Right lung (tissue), 5 donors: ENCODE measurements around the gene IRF1. TPM values are rescaled to one million over a fixed set of nuclear protein-coding genes. Genes with fewer than 3 reads are reported as not detected.

ENCODE experiments used
- DNase-seq, 2 donors: peaks; one replicate each; pipeline ENCODE4 v3.0.0-alpha.2; 2013
- polyA plus RNA-seq, 5 donors: library from polyadenylated mRNA; unstranded; fragments of 120-200 nt; gene quantifications; one replicate each; pipeline versions ENCODE4 v1.2.1 to v1.2.3, GENCODE V29; 2013; ENCODE audit warnings: inconsistent platforms in 1 of 5, low replicate concordance in 1 of 5; ENCODE audit not compliant: insufficient read length in 5 of 5, insufficient read depth in 1 of 5

IRF1 gene
- polyA plus RNA-seq, 5 donors, result 15.1 to 22.4 (median 19.3) TPM

DNA sequence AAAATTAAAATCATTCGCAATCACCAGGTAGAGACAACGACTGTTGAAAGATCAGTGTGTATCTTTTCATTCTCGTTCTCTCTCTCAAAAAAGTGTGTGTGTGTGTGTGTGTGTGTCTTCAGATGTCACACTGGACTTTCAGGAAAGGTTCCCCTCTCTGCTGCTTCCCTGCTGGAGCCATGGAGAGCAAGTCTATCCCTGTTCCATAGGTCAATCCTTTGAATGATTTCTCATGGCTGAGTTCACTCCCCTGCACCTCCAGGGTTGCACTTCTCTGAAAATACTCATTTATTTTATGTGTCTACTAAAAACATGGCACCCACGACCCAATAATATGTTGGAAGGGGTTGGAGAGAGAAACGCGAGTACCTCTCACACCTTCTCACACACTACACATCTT lies 28.2 kb downstream of the IRF1 start:
- no peak for DNase-seq

DNA sequence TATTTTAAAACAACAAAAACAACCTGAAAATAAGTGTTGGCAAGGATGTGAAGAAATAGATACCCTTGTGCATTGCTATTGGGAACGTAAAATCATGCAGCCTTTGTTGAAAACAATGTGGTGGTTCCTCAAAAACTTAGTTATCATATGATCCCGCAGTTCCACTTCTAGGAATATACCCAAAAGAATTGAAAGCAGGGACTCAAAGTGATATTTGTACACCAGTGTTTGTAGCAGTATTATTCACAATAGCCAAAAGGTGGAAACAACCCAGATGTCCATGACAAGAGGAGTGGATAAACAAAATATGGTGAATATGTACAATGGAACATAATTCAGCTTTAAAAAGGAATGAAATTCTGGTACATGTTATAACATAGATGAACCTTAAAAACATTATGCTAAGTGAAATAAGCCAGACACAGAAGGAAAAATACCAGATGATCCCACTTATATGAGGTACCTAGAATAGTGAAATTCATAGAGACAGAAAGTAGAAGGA lies 29.0 kb downstream of the IRF1 start:
- DNase-seq, result no peak

DNA sequence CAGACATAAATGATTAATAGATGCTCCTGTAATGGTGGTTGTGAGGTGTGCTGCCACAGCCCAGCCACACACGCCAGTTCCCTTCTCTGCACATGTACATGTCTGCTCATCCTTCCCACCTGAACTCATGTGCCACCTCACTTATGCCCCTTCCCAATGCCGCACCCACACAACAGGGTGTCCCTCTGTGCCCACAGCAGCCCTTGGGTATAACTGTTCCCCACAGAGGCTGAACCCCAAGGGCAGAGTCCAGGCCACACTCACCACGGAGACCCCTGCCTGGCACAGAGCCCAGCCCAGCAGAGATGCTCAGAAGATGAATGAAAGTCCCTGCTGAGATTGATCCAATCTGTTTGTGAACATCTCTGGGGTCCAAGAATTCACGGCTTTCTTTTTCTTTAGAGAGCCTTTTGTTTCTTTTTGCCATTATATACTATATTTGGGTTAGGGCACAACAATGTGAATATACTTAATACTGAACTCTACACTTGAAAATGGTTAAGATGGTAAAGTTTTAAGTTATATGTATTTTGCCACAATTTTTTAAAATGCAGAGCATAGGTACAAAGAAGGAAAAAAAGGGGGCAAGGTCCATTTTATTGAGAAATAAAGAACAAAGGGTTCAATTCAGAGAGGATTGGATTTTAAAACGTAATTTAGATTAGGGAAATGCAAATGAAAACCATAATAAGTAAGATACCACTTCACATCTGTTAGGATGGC lies 29.6 kb downstream of the IRF1 start:
- no peak for DNase-seq

DNA sequence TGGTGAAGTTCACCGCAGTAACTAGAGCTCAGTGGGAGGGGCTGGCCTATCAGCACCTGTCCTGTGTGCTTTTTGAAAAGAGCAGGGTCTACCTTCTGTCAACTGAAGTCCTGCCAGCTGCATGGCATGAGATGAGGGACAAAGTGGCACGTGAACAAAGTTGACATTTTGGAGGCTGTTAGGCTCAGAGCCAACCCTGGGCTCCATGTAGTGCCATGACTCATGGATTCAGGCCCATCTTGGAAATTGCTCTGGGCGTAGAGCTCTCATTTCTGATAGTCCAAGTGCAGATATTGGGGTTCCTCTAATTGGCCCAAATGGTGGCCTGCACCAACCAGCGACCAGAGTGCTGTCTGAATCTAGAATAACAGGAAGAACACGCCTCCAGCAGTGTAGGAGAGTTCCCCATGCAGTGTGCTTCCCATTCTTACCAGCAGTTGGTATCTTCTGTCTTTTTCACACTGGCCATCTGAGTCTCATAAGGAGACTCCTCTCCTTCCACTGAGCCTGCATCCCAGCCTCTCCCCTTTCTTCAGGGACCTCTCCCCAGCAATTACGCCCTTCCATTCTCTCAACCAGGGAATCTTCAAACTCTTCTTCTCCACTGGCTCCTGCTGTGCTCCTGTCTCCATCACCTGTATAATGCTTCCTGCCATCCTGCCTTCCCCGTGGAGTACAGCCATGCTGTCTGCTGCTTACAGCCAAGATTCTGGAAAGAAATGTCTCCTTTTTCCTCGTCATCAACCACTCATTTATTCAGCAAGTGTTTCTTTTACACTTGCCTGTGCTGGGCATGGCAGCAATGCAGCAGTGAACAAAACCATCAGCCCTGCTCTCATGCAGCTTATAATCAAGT lies 30.4 kb downstream of the IRF1 start:
- DNase-seq, result no peak

DNA sequence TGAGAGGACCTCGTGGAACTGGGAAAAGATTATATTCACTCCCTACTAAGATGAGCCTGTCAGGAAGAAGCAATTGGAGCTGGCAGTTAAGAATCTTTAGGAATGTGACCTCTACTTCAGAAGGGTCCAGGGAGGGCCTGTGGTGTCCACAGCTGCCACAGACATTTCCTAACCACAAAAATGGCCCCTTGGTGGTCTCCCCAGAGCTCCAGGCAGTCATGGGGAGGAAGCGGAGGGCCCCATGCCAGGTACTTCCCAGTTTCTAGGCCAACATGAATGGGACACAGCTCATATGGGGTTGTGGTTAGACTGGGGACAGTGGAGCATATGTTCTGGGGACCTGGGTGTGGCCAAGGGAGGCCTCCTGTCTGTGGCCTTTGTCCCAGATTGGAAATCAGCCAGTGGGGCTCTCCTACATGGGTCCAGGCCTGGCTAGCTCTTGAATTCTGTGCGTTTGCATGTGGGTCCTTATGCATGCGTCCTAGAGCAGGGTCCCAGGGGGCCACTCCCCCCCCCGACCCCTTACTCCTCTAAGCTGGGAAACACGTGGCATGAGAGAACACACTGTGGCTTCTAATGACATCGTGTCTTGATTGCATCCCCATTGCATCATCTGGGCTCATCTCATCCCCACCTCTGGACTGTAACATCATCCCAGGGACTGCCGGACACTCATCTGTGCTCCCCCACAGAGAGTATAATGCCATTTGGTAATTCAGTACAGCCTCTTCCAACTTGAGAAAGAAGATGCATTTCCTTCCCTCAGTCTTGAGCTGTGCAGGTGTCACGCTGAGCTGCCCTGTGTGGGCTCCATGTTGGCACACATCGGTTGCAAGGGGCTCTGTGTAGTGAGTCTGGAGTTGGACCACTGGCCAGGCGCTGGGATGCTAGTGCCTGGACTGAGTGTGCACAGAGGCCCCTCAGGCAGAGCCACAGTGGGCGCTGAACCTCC lies 31.3 kb downstream of the IRF1 start:
- no peak for DNase-seq

DNA sequence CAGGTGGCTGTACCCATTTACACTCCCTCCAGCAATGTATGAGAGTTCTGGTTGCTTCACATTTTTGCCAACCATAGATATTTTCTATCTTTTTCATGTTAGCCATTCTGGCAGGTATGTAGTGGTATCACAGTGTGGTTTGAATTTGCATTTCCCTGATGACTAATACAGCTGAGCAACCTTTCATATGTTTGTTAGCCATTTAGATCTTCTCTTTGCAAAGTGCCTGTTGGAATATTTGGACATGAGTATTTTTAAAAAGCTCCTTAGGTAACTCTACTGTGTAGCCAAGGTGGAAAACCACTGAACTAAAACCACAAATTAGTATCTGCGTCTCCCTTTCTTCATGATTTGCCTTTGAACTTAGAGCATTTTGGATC lies 31.9 kb downstream of the IRF1 start:
- no peak for DNase-seq

DNA sequence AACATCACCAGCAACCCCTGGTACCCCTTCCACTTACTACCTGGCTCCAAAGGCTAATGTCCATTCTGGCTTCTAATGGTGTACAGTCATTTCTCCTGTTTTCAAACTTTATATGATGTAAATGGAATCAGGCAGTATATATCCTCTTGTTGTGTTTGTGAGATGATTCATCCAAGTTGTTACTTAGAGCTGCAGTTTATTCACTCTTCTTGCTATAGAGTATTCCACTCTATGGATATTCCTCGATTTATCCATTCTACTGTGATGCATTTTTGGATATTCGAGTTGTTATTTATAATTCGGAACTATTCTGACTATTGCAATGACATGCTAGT lies 32.4 kb downstream of the IRF1 start:
- DNase-seq, result no peak

DNA sequence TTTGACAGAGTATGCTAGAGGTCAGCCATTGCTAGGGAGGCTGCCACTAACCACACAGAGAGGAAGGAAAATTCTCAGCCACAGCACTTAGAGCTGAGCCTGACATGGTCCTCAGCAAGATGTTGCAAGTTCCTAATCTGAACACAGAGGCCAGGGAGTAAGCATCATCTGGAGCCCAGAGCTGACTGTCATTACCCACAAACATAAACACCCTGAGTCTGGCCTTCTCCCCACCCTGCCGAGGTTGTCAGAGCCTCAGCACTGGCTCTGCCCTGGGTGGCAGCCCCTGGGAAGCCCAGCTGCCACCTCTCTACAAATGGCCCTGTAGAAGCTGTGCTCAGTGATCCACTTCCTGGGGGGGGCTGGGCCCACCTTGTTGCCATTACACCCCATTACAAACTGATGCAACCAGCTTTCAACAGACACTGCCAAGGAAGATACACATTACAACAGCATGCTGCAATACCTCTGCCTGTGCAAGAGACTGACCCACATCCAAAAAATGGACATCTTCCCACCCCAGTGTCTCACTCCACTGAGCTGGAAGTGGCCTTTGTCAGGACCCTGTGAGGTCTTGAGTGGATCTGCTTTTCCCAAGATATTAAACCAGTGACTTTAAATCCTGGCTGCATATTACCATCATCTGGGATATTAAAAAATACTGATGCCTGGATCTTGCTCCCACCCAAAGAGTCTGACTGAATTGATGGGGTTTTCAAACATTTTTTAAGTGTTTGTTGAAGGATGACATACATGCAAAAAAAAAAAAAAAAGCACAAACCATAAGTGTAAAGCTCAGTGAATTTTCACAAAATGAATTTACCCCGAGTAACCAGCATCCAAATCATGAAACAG lies 33.0 kb downstream of the IRF1 start:
- DNase-seq, result no peak

DNA sequence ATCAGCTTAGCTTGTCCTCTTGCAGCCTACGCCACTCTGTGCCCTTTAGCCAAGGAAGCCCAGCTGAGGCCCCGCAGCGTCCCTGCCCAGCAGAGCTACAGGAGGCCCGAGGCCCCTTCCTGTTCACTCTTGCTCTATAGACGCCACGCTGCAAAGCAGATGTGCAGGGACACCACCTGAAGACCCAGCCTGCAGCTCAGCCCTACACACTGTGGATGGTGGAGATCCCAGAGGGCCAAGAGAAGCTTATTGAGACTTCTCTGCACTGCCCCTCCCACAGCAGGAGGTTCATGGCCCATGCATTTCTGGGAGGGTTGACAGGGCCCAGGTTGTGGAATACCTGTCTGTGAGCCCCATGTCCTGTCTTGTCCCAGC lies 33.6 kb downstream of the IRF1 start:
- no peak for DNase-seq

DNA sequence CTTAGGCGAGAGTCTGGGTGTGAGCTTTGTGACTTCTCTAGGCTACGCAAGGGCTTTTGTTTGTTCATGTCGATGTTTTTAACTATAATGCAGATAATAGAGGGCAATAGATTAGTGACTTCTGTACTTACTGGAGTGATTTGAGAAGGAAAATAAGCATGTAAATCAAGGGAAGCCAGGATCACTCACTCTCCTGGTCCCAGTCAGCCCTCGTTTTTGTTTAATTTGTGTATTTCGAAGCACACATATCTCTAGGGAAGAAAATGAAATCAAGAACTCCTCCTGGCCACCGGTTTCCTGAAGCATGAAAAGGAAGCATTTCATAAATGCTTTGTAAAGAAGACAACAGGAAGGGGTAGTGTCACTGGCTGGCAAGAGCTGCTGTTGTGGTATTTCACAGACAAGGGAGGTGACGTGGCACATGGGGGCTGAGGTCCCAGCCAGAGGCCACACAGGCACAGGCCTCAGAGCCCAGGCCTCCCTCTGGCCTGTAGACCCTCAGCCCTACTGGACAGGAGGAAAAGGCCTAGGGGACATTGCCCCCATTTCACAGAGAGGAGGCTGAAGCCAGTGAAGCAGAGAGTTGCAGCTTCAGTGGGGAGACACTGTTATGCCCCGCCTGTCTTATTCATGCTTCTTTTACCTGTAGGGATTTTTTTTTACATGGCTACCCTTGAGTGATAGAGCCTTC lies 34.1 kb downstream of the IRF1 start:
- DNase-seq, result no peak

DNA sequence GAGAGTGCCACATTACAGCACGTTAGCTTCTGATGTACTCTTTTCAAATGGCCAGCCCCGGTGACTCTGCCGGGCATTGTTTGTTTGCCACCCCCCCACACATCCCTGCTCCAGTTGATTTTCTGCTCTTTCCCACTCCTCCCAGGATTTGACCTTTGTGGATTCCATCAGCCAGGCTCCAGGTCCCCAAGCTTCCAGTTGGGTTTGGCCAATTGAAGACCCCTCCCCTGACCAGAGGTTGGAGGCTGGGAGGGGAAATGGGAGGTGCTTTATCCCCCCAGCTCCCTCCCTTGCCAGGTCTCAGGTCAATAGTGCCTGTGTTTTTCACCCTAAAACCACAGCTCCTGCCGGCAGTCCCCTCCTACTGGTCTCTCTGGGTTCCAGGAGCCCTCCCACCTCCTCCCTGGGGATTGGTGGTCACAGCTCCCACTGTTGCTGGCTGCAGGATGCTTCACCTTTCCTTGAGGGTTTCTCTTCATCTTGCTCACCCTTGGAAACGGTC lies 34.9 kb downstream of the IRF1 start:
- DNase-seq, result no peak

DNA sequence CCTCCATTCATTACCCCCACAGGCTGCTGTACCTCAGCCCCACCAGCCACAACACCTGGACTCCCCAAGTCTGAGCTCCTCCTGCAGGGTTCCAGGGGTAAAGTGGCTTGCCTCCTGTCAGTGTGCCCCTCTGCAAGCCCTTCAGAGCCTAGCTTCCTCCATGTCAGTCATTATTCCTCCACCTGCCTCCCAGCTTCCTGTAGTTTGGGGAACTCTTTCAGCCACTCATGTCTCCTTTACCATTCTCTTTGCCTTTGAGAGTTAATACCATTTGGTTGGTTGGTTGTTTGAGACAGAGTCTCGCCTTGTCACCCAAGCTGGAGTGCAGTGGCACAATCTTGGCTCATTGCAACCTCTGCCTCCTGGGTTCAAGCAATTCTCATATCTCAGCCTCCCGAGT lies 36.2 kb downstream of the IRF1 start:
- no peak for DNase-seq

DNA sequence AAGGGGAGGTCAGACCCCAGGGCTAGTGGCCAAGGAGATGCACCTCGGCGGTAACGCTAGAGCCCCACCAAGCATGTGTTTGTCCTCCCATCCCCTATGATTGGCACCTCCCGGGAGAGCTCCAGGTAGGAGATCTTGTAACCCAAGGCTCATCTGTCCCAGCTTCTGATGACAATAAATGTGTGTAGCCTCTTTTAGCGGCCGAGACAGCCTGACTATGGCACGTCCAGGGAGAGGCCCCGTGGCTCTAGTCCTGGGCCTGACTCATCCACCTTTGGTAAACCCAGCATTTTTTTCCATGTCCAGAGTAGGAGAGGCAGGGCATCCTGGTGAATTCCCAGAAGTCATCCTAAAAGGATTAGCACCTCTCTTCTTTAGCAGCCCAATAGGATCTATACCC lies 39.2 kb downstream of the IRF1 start:
- no peak for DNase-seq

DNA sequence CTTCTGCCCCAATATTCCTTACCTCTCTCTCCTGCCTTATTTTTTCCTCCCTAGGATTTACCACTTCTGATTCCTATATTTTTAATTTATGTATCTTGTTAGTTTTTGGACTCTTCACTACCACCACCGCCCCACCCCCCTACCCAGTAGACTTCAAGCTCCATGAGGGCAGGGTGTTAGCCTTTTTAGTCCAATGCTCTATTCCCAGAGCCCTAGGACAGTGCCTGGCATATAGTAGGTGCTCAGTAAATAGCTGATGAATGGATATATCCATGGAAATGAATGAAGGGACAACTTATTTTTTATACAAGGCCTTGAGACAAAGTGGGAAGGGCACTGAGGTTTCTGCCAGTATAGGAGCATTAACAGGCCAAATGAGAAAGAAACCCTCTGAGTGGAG lies 41.5 kb downstream of the IRF1 start:
- DNase-seq, result no peak

DNA sequence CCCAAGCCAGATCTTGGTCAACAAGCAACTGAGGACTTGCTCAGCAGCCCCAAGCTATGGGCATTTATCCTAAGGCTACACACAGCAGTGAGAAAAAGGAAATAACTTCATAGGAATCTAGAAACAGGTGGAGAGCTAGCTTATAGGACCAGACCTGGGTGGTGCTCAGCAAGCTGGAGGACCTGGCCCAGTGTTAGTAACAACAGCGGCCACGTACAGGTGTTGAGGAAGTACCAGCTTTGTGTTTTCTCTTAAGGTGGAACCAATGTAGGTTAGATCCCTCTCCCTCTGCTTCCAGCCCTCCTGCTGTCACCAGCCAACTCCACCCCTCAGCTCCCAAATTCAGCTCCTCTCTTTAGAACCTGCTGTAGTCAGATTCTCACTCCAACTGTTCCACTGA lies 43.4 kb downstream of the IRF1 start:
- DNase-seq, result no peak

DNA sequence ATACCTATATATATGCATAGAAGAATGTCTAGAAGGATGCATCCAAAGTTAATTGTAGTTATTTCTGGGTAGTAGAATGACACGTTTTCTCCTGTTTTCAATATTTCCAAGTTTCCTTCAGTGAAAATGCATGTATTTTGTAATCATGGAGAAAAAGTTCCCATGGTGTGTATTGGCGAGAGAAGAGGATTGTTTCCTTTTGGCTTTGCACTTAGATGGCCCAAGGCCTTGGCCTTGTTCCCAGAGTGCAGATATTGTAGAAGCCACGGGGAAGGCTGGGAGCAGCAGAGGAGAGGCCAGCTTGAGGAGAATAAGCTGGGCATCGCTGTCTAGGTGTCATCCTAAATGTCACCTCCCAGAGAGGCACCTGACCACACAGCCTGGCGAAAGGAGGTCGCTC lies 44.0 kb downstream of the IRF1 start:
- peak; percentile 84 for DNase-seq

DNA sequence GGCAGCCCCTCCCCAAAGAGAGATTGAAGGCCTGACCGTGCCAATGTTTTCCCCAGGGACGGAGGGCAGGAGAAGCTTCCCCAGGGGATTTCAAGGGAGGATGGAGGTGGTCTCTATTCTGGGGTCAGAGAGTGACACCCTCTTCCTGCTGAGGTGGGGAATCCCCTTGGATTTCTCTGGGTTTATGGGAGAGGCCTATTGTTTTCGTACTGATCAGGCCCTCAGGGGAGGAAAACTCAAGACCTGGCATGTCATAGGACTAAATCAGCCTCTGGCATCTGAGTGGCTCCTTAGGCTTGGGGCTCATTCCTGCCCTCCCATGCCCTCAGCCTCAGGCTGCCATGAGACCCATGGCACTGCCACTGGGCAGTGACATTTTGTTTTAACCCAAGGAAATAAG lies 44.6 kb downstream of the IRF1 start:
- no peak for DNase-seq

DNA sequence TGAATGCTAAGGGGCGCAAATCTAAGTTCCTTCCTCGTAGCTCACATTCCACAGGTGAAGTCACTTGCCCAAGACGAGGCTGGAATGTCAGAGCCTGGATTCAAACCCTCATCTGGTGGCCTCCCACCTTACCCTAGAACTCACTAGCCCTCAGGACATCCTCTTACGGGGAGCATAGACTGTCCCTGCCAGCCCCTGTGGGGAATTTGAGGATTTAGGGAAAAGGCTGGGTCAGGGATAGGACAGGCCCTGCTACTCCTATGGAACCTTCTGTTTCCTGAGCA lies 45.0 kb downstream of the IRF1 start:
- DNase-seq, result no peak

DNA sequence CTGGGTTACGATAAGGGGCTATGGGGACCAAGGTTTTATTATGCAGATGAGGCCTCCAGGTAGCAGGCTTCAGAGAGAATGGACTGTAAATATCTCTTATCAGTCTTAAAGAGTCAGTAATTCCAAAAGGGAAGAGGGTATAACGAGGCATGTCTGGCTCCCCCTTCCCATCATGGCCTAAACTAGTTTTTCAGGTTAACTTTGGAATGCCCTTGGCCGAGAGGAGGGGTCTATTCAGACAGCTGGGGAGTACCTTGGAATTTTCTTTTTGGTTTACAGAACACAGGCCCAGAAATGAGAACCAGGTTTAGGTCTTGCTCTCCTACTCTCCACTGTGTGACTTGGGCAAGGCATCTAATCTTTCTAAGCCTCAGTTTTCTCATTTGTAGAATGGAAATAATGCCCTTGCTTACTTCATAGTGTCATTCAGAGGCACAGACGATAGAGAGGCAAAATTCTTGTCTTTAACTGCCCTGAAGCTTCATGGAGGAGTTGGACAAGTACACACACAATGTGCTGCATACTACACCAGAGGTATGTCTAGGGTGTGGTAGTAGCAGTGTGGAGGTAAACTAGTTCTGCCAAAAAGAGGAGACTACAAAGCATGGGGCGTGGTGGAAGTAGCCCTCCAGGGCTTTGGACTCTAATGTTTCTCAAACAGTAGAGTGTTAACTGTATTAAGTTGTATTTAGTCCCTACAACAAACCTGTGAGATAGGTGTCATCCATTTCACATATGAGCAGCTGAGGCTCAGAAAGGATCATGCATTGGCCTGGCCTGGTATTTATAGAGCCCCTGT lies 45.5 kb downstream of the IRF1 start:
- no peak for DNase-seq

DNA sequence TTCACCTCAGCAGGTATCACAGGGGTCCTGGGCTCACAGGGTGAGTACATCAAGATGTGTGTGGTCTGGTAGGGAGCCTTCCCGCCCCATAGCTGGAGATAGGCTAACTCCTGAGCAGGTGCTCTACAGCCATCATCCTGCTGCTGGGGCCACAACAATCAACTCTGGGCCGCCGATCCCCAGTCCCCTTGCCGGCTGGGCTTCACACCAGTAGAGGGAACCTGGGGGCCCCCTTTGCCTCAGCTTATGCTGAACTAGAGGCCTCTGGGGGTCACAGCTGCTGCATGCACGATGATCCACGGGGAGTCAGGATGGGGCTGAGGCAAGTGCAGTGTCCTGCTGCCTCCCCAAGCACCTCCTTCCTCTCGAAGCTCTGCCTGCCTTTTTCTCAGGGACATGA lies 46.5 kb downstream of the IRF1 start:
- no peak for DNase-seq
